Raji (cell line): ENCODE data around the gene ABCC8.

ENCODE experiments used
- POLR2A ChIP-seq: IDR thresholded peaks from 2 replicates; pipeline ENCODE4 v1.6.1; 2011; ENCODE audit warnings: low read depth, low read length, control low read depth; ENCODE audit not compliant: insufficient read depth

ABCC8 gene

DNA sequence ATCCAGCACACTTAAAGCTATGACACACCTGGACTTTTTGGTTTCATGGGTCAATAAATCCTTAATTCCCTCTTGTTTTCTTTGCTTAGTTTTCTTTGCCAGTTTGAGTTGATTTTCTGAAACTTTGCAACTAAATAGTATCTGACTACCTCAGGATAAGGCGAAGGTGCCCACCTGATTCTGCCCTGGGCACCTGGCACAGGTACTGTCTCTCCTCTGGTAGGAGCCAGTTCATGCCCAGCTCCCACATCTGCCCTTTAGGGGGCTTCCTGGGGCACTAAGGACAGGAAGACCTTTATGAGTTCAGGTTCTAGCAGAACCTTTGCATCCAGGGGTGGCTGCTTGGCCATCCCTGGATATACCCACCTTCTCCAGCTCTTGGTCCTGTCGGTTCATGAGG, 68.6 kb downstream of the ABCC8 start:
- TF ChIP-seq POLR2A: no peak

DNA sequence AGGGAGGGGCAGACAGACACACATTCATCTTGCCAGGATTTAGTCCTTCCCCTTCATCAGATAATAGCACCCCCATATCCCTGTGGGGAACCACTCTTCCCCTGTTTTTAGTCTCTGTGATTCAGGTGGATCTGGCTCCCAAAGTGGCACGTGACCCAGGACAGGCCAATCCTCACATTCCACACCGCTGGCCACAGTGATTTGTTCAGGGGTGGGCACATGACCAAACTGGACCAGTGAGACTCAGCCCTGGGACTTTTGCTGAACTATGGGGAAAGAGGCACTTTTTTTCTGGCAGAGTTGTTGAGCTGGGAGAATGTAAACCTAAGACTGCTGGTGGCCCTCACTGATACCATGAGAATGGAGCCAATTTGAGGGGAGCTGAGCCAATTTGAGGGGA, 69.1 kb downstream of the ABCC8 start:
- TF ChIP-seq POLR2A: no peak

DNA sequence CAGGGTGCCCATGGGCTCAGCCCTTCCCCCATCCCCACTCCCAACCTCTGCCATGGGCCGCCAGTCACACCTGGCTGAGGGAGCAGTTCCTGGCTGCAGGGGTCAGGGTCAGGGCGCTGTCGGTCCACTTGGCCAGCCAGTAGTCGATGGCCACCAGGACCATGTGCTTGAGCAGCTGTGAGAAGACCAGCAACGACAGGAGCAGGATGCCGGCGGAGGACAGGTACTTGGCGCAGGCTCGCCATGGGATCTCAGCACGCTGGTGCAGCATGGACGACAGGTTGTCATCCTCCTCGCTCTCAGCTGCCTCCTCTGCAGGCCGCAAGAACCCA, 69.9 kb downstream of the ABCC8 start:
- TF ChIP-seq POLR2A: no peak

DNA sequence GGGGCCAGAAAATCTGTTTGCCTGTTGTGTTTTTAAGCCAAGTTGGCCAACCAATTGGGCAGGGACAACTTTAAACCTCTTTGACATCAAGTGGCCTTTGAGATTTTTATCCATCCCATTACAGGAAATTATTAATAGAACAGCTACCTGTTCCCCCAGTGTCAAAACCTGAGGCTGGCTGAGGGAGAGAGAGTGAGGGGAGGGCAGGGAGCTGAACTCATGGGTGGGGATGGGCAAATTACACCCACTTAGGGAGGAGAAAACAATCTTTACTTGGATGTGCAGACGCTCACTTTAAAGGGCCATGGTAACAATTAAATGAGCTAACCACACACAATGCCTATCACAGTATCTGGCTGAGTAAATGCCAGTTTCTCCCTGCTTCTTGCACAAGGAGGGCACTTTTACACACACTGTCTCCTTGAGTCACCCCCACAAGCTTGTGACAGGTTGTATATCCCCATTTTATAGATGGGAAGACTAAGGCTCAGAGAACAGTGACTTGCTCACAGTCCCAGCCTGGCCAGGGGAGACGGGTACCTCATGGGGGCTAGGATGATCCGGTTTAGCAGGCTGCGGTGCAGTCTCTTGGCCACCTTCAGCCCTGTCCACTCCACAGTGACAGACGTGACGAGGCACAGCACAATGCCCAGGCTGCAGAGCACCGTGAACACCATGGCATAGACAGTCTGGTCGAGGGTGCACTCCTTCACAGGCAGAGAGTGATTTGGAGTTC, 70.4 kb downstream of the ABCC8 start:
- TF ChIP-seq POLR2A: no peak

DNA sequence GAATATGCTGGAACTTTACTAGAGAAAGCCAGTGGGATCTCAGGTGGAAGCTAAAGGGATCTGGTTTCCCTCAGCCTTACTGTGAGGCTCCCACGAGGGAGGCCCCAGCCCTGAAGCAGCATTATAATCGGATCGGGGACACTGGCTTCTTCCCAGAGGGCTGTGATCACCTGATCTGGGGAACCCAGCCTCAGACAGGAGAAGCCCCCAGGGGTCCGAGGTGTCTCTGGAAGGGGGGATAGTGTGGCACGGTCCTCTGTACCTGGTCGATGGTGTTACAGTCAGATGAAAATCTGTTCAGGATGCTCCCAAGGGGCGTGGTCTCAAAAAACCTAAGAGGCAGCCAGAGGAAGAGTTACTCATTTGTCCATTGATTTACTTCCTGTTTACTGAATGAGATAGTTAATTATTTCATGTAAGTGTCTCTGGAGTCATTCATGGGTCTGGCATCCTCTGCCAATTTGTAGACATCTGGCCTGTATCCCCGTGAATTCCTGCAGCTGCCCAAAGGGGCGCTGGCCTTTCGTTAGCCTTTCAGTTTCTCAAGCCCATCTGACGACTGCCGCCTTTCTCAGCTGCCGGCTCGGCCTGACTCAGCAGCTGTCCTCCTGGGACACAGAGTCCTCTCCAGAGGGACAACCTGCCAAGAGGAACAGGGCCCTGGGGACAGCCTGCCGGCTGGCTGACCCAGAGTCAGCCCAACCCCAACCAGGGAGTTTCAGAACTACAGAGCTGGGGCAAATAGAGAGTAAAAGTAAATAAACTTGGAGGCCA, 71.2 kb downstream of the ABCC8 start:
- no peak for TF ChIP-seq POLR2A

DNA sequence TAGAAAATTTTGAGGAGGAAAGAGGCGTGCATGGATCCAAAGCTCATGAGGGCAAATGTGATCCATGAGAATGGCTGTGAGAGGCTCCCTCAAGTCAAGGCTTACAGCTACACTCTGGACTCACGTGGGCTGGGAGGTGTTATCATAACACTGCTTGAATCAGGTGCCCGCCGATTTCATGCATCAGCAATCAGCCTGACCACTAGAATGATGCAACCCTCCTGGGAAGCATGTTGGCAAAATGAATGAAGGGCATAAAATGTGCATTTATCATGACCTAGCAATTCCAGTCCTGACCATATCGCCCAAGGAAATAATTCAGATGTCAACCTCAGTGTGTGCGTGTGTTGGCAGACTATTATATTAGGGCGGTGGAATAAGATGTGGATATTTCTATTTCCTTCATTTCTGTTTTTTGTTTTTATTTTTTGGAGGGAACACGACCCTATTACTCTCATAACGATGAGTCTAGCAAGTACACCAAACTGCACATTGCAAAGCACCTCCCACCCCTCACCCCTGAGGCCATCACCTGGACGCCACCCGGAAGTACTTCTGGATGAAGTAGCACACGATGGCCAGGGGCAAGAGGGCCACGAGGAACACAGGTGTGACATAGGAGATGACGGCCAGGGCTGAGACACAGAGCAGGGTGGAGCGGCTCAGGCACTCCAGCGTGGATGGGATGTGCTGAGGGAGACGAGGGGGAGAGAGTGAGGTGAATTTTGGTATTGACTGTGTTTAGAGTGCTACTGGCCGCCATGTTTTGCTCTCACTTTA, 72.5 kb downstream of the ABCC8 start:
- TF ChIP-seq POLR2A: no peak

DNA sequence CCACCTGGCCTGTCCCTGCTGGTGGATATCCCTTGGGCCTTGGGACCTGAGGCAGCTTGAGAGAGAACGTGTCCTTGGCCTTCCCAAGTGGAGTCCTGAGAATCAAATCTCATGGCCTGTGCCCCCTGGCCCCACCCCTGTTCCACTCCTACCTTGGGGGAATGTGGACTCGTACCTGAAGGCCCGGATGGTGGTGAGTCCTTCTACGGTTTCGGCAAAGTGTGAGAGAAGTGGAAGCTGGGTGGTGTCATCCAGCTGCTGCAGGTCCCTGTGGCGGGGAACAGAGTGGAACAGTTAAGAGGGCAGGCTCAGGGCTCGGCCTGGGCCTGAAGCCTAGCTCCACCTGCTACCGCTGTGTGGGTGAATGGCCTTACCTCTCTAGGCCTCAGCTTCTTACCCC, 74.2 kb downstream of the ABCC8 start:
- TF ChIP-seq POLR2A: no peak

DNA sequence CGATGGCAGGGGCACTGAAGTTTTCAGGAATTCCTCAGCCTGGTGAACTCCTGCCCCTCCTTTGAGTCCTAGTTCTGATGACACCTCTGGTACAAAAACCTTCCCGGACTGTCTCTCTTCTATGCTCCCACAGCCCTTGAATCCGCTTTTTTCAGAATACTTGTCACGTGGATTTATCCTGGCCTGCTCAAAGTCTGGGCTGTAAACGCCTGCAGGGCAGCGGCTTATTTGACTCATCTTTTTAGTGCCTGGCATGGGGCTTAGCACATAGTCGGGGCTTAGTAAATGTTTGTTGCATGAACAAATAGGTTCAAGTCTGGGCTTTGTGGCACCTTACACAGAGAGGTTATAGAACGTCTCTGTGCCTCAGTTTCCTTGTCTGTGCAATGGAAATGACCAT, 74.8 kb downstream of the ABCC8 start:
- TF ChIP-seq POLR2A: no peak

DNA sequence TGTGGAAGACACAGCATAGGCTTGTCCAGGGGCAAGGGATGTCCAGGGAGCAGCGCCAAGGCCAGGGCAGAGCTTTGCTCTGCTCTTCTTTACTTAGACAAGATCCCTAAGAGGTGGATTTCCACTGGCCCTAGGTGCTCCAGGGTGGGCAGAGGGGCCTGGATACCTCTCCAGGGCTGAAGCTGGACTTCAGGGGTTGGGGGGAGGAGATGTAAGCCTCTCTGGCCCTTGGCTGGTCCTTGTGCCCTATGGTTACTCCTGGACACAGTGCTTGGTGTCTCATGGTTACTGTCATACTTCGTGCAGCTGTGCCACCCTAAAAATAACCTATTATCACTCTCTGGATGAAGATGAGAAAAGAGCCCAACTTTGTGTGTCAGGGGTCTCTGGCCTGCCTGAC, 75.3 kb downstream of the ABCC8 start:
- no peak for TF ChIP-seq POLR2A

DNA sequence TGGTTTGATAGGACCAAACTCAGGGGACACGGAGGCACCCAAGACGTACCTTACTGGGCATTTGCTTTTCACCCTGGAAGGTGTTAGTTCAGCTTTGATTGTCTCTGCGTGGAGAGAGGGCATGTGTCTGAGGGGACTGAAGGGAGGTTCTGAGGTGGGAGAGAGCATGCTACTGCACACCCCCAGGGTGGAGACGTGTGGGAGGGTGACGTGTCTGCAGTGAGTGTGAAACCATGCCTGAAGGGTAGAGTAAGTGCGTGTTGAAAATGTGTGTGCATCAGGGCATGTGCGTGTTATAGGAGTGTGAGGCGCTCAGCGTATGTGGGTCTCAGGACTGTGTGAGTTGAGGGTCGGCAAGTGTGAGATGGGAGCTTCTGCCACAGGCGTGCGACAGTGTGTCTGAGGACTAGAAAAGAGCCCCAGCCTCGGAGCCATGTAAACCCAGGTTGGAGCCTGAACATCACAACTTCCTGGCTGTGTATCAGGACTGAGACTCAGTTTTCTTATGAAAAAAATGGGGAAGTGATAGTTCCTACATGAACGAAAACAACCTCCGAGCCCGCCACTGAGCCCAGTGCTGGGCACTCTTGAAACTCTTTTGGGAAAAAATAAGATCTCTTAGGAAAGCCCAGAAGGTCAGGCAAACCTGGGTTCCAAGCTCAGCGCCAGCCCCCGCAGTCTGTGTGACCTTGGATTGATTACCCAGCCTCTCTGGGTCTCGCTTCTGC, 76.4 kb downstream of the ABCC8 start:
- TF ChIP-seq POLR2A: 0 out of 2 replicates have a peak, but pooled peaks have one; percentile 31

DNA sequence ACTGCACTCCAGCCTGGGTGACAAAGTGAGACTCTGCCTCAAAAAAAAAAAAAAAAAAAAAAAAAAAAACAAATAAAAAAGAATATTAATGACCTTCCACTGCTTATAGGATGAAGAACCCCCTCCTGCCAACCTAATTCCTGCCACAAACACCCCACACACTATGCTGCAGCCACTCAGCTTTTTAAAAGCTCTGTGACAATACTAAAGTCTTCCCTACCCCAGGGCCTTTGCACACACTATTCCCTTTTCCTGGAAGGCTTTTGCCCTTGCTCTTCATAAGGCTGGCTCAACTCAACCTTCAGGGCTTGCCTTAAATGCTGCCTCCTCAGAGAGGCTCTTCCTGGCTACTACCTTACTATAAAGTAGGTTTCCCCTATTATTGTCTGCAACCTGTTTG, 77.4 kb downstream of the ABCC8 start:
- TF ChIP-seq POLR2A: no peak

DNA sequence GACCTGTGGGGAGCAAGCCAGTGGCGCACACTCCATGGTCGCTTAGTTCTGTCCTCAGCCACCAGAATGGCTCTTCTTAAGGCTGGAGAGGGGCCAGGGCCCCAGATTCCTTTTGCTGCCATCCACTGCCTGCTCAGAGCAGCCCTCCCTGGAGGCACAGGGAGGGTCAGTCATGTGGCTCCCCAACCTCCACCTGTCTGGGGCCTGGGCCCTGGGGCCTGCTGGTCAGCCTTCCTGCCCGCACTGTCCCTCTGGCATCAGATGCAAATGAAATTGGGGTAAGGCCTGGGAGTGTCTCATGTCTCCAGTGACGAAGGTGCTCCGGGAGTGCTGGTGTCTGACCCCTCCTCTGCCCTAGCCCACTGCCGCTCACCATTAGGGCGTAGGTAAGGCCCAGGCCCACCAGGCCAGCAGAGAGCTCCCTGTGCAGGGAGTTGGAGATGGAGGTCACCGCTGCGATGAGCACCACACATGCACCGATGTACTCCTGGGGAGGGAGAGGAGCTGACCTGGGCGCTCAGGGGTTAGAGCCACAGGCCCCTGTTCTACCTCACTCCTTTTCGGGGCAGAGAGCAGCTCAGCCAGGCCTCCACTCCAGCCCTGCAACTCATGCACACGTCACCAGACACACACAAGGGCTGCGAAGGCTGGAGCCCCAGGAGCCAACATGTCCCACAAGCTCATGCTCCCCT, 79.2 kb downstream of the ABCC8 start:
- TF ChIP-seq POLR2A: no peak

DNA sequence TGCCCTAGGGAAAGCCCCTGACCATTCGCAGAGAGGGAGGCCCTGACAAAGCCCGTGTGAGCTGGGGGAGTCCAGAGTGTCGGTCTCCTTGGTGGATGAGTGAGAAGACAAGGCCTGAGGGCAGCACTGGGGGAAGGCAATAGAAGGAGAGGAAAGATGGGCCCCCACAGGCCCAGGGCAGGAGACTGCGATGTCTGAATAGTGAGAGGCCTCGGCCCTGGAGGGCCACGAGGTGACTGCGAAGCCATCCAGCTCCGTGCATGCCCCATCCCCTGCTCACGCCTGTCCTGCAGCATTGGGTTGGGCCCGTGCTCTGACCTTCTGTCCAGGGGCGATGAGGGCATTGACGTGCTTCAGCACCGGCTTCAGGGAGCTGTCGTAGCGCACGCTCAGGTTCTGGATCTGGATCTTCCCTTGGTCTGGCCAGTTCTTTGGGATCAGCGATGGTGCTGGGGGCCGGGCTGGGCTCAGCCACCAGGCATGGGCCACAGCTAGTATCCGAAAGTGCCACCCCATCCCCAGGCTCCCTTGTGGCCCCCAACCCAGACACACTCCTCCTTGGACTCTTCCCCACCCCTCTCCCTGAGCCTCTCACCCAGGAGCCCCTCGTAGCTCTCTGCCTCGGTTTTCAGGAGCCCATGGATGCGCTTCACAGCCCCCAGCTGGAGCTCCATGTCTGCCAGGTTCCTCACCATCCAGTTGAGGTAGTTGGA, 79.9 kb downstream of the ABCC8 start:
- TF ChIP-seq POLR2A: no peak

DNA sequence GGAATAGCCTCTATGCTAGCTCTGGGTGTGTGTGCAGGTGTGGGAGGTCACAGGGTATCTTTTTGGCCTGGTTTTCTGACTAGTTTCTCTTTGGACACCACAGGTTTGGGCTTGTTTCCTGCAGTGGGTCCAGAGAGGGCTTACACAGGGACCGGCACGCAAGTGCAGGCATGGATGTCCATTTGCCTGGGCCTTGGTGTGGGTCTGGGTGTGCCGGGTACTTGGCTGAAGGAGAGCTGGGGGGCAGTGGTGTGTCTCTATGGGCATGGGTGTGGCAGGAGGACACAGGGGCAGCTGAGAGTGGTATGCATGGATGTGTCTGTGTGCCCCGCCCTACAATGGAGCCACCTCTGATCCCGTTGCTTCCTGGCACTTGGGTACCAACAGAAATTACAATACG, 80.7 kb downstream of the ABCC8 start:
- TF ChIP-seq POLR2A: no peak

DNA sequence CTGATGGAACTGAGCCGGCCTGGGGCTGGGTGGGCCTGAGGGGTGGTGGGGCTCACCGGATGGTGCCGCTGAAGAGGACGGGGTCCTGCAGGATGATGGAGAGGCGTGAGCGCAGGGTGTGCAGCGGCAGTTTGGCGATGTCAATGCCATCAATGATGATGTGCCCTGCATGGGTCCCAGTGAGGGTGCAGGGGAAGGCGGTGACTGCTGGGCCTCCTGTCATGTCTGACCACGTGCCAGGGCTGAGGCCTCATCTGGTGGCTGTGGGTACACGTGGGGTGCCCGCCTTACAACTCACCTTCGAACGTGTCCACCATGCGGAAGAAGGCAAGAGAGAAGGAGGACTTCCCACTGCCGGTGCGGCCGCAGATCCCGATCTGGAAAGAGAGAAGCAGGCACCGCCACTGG, 81.1 kb downstream of the ABCC8 start:
- no peak for TF ChIP-seq POLR2A
